Right renal cortex interstitium (tissue), 3 donors: Measurements from ENCODE around the gene GDPGP1. TPM values are rescaled to one million over a fixed set of nuclear protein-coding genes. Genes with fewer than 3 reads are reported as not detected.

Experiments used
- DNase-seq, 3 donors: peaks; one replicate each; pipeline ENCODE4 v3.0.0-alpha.2; 2013; ENCODE audit warnings: low read depth in 3 of 3, low spot score in 2 of 3
- polyA plus RNA-seq, 3 donors: library from polyadenylated mRNA; unstranded; fragments of 120-200 nt; gene quantifications; one replicate each; pipeline ENCODE4 v1.2.1, GENCODE V29; 2013; ENCODE audit not compliant: insufficient read length in 3 of 3

Gene GDPGP1
- polyA plus RNA-seq, 3 donors: 3.8 to 5.0 (median 4.3) TPM

GRCh38 chr15:90223441-90224165 is 10.4 kb upstream of the GDPGP1 start:
- no peak for DNase-seq

DNA sequence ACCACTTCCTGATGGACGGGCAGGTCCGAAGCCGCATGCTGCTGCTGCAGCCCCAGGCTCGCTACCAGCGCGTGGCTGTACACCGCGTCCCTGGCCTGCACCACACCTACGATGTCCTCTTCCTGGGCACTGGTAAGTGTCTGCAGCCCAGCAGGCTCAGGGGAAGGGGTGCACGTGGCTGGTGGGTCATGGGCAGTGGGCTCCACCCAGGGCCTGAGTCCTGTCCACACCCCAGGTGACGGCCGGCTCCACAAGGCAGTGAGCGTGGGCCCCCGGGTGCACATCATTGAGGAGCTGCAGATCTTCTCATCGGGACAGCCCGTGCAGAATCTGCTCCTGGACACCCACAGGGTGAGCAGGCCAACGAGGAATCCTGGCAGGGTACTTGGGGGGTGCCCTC is 9.0 kb upstream of the GDPGP1 start:
- DNase-seq: no peak

- DNase-seq: no peak
Measured at GRCh38 chr15:90225504-90226234, 8.3 kb upstream of the GDPGP1 start.

GRCh38 chr15:90227336-90227735 is 6.7 kb upstream of the GDPGP1 start:
- DNase-seq: no peak

- no peak for DNase-seq
Measured at GRCh38 chr15:90227816-90228772, 5.9 kb upstream of the GDPGP1 start.

- DNase-seq: no peak
Measured at GRCh38 chr15:90228960-90229359, 5.0 kb upstream of the GDPGP1 start.

- DNase-seq: no peak
Measured at GRCh38 chr15:90230071-90230494, 3.9 kb upstream of the GDPGP1 start.

DNA sequence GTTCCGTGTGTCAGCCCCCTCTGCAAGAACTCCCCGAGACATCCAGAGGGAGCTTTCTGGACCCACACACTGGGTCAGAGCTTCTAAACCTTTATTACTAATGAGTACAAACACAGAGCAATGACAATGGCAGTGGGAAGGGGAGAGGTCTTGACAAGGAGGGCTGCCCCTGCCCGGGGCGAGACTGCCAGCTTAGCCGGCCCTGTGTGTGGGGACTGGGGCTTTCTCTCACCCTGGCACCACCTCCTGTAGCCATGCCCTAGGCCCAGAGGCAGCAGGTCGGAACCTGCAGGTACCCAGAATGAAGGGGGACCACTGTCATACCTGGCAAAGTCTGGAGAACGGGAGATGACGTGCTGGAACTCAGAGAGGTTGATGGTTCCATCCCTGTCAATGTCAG is 3.4 kb upstream of the GDPGP1 start:
- DNase-seq: no peak

GRCh38 chr15:90231028-90232017 is 2.7 kb upstream of the GDPGP1 start:
- no peak for DNase-seq

DNA sequence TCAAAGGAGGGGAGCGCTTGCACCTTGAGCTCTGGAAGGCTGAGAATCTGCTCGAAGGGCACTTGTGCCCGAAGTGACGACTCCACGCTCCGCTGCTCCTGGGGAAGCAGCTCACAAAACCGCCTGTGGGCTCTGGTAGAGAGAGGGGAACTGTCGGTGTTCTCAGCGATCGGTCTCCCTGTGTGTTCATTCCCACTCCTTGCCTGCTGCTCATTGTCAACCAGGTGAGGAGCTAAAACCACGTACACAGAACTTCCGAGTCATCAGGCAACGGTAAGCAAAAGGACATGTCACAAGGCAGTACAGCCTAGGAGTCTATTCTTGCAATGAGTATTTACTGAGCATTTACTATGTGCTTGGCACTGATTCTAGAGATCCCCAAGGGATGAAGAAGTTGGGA is 1.8 kb upstream of the GDPGP1 start:
- no peak for DNase-seq

DNA sequence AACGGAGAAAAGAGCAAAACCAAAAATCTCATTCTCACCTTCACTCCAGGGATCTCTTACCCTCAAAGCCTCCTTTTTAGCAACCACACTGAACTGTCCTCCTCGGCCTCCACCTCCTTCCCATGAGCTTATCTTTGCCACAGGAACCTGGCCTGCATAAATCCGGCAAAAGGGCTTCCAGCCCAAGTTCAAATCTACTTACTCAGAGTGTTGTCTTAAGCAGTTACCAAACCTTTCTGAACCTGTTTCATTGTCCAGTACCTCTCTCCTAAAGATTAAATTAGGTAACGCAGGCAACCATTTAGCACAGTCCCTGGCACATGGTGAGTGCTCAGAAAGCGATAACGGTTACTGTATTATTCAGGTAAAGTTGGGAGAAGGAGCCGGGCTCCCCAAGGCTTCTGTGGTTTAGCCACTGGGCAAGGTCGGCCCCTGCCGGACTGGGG is 1.0 kb upstream of the GDPGP1 start:
- no peak for DNase-seq

DNA sequence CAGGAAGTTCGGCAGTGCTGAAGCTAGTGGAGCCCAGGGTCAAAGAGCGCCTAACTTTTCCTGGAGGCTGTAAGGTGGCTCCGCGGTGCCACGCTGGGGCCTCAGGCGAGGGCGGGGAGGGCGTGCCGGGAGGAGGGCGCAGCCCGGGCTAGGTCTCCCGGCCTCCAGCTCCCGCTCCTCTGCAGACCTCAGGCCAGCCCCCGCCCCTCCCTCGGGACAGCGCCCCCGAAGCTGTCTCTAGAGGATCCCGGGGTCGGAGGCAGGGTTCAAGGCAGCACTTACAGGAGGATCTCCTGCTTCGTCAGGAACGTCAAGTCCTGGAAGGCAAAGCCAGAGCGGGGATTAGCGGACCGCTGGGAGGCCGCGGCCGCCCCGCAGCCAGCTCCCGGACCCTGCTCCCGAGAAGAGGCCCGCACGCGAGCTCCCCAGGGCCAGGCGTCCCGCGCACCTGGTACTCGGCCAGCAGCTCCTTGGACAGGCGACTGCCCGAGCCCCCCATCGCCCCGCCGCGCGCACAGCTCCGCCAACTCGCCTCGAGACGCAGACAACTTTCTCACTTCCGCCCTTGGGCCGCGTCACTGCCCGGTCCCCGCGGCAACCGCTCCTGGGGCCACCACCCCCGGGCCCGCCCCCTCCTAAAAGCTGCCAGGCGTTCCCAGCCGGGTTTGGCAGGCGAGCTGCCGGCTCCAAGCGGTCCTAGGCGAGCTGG is 468 bp upstream of the GDPGP1 start, which contains the start of gene CIB1:
CIB1 (minus strand) TSS at position 555 of the 709 bp plus-strand sequence; CDS start at position 499, 56 bp downstream.
- DNase-seq: peak in 1 of 3 donors; percentile 83

DNA sequence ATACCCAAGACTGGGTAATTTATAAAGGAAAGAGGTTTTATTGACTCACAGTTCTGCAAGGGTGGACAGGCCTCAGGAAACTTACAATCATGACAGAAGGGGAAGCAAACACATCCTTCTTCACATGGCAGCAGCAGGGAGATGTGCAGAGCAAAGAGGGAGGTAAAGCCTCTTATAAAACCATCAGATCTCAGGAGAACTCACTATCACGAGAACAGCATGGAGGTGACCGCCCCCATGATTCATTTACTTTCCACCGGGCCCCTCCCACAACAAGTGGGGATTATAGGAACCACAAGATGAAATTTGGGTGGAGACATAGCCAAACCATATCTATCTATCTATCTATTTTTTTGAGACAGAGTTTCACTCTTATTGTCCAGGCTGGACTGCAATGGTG is 5.4 kb downstream of the GDPGP1 start:
- no peak for DNase-seq

DNA sequence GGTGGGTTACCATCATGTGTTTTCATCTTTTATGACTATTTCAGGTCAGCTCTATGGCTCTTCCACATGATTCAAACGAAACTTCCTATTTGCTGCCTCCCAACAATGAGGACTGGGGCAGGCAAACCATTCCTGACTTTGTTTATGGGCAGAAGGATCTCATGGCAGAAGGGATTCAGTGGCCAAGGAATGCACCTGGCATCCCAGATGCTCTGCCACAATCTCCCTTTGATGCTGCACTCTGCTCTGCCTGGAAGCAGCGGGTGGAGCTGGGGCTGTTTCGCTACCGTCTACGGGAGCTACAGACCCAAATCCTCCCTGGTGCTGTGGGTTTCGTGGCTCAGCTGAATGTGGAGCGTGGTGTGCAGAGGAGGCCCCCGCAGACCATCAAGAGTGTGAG is 6.8 kb downstream of the GDPGP1 start:
- DNase-seq: no peak

- no peak for DNase-seq
Measured at GRCh38 chr15:90241343-90242192, 7.6 kb downstream of the GDPGP1 start.

DNA sequence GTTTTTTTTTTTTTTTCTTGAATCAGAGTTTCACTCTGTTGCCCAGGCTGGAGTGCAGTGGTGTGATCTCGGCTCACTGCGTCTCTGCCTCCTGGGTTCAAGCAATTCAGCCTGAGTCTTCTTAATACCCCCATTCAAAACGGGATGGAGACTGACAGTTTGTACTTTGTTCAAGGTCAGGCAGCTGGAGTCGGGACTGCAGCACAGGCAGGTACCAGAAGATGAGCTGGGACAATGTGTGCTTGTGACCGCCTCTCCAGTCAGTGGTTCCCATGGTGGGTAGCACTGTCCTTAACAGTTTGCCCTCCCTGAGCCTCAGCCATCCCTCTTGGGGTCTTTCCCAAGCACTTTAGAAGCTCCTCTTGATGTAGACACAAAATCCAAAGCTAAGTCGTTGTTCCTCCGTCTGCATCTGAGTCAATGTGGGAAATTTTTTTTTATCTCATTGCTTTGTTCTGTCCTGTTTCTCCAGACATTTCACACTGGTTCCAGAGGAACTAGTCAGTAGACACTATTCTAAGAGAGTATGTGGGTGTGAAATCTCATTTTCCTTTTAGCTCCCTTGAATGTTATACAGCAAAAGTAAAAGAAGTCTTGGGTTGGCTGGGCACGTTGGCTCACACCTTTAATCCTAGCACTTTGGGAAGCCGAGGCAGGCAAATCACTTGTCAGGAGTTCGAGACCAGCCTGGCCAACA is 10.1 kb downstream of the GDPGP1 start:
- DNase-seq: no peak

- DNase-seq: no peak
Measured at GRCh38 chr15:90248789-90249202, 14.8 kb downstream of the GDPGP1 start.
